NCI-H1417 (cell line): ENCODE measurements around the gene CDH23.
A peak's percentile ranks its signal among the peaks of the same experiment; 100 is the strongest.

ENCODE experiments used
- DNase-seq, 3 experiments: peaks; one replicate each; lab custom pipeline; 2025; lab: John Stamatoyannopoulos, UW

The CDH23 gene

GRCh38 chr10:71486484-71487114 is 89.9 kb downstream of the CDH23 start:
- DNase-seq = no peak

DNA sequence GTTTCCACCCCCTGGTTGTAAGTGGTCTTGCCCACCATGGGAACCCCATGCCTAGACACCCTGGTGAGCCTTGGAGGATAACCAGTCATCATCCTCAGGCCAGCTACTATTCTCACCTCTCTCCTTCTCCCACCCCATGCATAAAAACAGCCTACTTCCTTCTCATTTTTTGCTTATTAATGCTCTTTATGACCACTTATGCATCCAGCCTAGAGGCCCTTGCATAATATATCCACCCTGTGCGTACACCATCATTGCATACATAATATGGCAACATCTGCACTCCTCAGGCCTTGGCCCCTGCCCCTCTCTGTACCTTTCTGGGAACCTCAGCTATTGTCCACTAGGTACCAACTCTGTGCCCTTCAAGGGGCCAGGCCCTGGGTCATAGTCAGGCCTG is 91.0 kb downstream of the CDH23 start:
- DNase-seq = no peak

DNA sequence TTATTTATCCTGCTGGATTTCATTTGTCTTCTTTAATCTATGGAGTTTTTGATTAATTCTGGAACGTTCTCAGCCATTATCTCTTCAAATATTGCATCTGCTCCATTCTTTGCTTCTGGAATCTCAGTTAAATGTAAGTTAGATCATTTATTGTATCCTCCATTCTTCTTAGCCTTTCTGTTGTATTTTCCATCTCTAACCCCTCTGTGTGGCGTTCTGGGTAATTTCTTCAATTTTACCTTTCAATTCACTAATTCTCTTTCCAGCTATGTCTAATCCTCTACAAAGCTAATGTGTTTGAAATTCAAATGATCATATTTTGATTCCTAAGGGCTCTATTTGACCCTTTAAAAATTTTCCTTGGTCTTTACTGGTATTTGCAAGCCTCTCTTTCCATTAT is 92.4 kb downstream of the CDH23 start:
- no peak for DNase-seq

DNA sequence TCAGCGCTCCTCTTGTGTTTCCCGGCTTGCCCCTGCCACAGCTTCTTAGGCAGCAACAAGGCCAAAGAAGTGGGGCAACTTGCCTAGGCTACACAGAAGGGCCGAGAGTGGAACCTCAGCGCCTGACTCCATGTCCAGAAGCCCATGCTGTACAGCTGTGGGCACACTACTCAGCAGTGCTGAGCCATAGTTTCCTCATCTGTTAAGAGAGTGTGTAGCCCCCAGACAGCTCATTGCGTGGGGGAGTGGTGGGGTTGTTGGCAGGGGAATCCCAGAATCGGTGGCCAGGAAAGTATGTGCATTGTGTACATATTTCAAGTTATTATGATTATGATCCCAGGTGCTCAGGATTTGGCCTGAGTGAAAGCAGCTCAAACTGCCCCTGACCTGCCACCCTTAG is 96.2 kb downstream of the CDH23 start:
- no peak for DNase-seq

GRCh38 chr10:71493741-71494140 is 97.0 kb downstream of the CDH23 start:
- DNase-seq = no peak

DNA sequence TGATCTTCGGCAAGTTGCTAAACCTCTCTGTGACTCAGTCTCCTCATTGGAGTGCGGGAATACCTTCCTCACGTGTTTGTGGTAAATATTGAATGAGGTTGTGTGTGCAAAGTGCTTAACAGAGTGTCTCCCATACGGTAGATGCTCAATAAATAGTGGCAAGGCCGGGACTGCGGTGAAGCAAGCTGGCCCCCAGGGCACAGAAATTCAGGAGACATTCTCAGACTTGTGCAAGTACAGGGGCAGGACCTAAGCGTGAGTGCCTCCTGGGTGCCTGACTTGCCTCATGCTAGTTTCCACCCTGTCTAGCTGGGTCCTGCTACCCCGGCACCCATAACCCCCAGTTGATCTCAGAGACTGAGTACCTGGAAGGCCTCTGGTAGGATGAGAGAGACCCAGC is 97.8 kb downstream of the CDH23 start:
- no peak for DNase-seq

GRCh38 chr10:71494980-71495381 is 98.3 kb downstream of the CDH23 start:
- no peak for DNase-seq

- DNase-seq = no peak
Observed at GRCh38 chr10:71496927-71497762, 100.4 kb downstream of the CDH23 start.

DNA sequence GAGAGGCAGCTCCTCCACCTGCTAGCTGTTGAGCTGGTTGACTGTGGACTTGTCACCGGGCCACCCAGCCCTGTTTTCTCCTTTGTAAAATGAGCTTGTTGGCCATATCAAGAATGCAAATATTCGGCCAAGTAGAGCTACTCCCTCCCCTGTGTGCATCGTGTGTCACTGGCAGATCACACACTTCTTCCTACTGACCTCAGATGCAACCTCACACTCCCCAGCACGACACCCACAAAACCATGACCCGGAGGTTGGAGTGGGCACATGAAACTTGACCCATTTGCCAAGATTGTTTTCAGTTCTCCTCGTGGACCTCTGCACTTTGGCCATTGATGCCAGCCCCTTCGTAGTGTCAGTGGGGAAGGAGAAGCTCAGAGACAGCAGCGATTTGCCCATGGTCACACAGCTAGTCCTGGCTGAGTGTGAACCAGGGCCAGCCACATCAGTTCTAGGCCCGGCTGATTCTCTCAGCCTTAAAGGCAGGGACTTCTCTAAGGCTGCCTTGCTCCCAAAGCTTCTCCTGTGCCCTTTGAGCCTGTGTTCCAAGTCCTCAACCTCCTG is 101.1 kb downstream of the CDH23 start:
- DNase-seq = no peak

GRCh38 chr10:71501402-71501801 is 104.7 kb downstream of the CDH23 start:
- DNase-seq = no peak

DNA sequence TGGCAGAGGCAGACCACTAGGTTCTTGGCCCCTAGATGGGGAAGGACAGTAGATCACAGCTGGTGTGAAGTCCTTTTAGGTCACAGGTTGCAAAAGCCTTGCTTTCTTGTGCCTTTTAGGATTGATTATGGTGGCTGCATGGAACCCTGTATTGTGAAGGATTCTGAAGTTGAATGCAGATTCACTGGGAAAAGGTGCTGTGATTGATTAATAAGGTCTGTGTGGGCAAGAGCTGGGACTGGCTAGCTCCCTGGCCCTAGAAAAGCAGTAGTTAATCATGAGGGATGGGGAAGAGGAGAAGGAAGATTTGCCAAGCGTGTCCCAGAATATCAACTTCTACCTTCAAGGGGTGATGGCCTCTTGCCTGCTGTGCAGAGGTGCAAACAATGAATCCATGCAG is 105.5 kb downstream of the CDH23 start:
- DNase-seq = no peak

DNA sequence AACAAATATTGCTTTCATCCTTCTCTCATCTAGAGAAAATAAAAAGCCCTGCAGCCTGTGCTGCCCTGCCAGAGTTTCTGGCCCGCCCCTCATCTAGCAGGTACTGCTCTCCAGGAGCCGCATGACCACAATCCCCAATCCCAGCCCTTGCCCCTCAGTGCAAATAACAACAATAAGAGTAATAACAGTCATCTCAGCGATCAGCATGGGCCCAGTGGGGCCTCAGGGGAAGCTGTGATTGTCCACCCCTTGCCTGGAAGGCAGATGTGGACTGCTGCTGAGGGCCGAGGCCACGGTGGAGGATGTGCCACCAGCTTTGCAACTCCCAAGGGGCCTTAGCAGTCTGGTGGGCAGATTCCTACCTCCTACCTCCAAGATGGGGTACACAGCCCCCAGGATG is 106.1 kb downstream of the CDH23 start:
- DNase-seq = no peak

- no peak for DNase-seq
Observed at GRCh38 chr10:71504168-71504567, 107.4 kb downstream of the CDH23 start.

DNA sequence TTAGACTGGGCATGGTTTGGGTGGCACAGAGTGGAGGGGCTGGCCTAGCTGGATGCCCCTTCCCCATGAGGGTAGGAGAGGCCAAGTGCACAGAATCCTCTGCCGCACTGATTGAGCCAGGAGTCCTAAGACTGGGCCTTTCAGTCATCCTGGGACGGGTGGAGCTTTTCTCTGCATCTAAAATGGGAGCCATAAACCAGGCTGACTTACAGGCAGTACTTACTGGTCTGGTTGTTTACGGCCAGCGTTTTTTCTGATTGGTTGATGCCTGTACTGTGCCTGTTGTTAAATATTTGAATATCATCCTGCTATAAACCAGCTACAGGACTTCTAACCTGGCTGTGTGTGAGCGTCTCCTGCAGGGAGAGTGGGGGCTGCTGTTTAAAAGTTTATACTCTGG is 107.8 kb downstream of the CDH23 start:
- no peak for DNase-seq

DNA sequence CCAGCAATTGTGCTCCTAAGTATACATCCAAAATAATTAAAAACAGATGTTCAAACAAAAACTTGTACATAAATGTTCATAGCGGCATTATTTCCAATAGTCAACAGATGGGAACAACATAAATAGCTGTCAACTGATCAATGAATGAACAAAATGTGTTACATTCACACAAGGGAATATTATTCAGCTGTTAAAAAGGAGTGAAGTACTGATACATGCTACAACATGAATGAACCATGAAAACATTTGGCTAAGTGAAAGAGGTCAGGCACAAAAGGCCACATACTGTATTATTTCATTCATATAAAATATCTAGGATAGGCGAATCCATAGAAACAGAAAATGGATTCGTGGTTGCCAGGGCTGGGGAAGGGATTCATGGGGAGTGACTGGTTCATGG is 109.1 kb downstream of the CDH23 start:
- no peak for DNase-seq

- DNase-seq = no peak
Observed at GRCh38 chr10:71509444-71509843, 112.7 kb downstream of the CDH23 start.

DNA sequence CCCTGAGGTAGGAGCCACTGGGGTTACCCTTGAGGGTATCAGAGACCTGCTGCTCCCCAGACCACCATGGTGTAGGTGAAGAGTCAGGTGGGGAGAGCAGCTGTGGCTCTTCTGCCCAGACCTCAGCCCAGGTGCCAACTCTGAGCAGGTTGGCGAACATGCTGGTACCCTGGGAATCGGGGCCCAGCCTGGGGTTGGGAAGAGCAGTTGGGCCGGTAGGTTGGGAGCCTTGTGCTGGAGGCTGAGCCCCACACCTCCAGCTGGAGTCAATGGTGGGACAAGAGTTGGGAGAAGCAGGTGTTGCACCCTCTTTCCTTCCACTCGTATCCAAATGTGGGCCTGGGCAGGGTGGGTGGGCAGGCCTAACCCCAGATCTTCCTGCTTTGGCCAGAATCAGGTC is 114.5 kb downstream of the CDH23 start:
- DNase-seq = no peak

DNA sequence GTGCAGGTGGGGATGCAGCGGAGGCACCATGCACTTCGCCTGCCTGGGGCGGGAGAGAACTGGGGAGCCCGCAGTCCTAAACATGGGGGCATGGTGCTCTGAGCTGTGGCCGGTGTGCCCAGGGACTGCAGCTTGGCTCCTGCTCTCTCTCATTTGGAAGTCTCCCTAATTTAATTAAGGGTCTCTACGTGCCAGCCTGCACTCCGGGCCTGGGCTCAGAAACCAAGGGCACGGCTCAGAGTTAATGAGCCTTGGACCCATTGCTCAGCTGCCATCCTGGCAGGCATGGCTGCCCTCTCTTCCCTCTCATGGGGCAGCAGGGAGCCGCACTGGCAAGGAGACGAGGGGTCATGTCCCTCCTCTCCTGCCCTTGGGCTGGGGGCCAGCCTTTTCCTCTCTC is 115.6 kb downstream of the CDH23 start:
- no peak for DNase-seq

- DNase-seq = peak in 2 of 3 experiments; percentile 19 to 28
Observed at GRCh38 chr10:71512761-71513539, 116.2 kb downstream of the CDH23 start.

- DNase-seq = no peak
Observed at GRCh38 chr10:71513540-71513853, 116.8 kb downstream of the CDH23 start.

DNA sequence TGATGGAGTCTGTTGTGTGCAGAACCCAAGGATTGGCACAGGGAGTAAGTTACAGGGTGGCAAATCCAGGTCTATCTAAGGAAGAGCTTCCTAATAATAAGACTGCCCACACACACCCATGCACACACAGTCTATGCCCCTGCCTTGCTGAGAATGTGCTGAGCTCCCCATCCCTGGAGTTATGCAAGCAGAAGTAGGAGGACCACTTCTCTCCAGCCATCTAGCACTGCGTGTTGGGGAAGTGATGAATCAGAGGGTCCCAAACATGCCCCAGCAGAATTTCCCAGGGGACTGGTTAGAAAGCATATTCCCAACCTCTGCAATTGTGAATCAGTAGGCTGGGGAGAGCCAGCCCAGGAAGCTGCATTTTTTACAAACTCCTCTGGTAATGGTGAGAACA is 117.2 kb downstream of the CDH23 start:
- DNase-seq = no peak

GRCh38 chr10:71515531-71516172 is 118.9 kb downstream of the CDH23 start:
- DNase-seq = no peak
